Prostate gland (tissue), 2 donors: ENCODE results near the gene BEX4.

Source experiments
- POLR2AphosphoS5 ChIP-seq: sonication (generic); formaldehyde crosslinking; IDR thresholded peaks from one replicate; pipeline ENCODE4 v1.6.1; 2017; ENCODE audit warnings: antibody characterized with exemption
- TF ChIP-seq, protein P1 (sequence below), 4 experiments: fragments of 200-600 bp in 2 of 4; fragments of 450-650 bp in 2 of 4; sonication (generic) in 2 of 4; IDR thresholded peaks; 1 replicate in 3 of 4; 2 replicates in 1 of 4; pipeline ENCODE4 v1.5.1; 2016 to 2019; ENCODE audit warnings: antibody characterized with exemption in 4 of 4, mild to moderate bottlenecking in 2 of 4, moderate library complexity in 2 of 4

DNA sequence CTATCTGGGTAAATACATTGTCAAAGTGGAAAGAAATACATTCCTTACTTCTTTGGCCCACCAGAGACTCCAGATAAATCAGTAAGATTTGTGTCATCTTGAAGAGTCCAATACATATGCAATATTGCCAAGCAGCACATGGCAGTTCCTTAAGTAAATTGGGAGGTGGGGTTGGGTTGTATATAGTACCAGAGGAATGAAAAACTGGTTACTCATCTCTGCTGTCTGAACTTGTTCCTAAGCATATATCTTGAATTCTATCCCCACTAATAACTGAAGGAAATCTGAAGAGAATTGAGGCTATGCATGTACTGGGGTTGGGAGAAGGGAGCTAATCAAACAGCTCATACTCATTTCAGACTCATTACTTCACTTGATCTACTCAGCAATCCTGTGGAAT lies 25.2 kb downstream of the BEX4 start:
- no peak for TF ChIP-seq POLR2AphosphoS5
- TF ChIP-seq, protein P1, sequence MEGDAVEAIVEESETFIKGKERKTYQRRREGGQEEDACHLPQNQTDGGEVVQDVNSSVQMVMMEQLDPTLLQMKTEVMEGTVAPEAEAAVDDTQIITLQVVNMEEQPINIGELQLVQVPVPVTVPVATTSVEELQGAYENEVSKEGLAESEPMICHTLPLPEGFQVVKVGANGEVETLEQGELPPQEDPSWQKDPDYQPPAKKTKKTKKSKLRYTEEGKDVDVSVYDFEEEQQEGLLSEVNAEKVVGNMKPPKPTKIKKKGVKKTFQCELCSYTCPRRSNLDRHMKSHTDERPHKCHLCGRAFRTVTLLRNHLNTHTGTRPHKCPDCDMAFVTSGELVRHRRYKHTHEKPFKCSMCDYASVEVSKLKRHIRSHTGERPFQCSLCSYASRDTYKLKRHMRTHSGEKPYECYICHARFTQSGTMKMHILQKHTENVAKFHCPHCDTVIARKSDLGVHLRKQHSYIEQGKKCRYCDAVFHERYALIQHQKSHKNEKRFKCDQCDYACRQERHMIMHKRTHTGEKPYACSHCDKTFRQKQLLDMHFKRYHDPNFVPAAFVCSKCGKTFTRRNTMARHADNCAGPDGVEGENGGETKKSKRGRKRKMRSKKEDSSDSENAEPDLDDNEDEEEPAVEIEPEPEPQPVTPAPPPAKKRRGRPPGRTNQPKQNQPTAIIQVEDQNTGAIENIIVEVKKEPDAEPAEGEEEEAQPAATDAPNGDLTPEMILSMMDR (IDR thresholded peaks at IDR 0.05): no peak
